Esophagus muscularis mucosa (tissue), 4 donors: Measurements from ENCODE around the gene FAM98C. TPM values are rescaled to one million over a fixed set of nuclear protein-coding genes. Genes with fewer than 3 reads are reported as not detected.
A peak's percentile ranks its signal among the peaks of the same experiment; 100 is the strongest.

Source experiments
- DNase-seq: peaks from one replicate; pipeline ENCODE4 v3.0.0-alpha.2; 2017; ENCODE audit errors: extremely low spot score
- H3K27ac ChIP-seq, 4 donors: fragments of 200-600 bp; sonication (generic); replicated peaks in 1 of 4; 1 replicate in 3 of 4; 2 replicates in 1 of 4; pipeline ENCODE4 v1.5.1; 2016 to 2019; ENCODE audit warnings: mild to moderate bottlenecking in 1 of 4
- H3K27me3 ChIP-seq, 4 donors: fragments of 200-600 bp; sonication (generic); one replicate each; pipeline versions ENCODE4 v1.5.1 to v1.6.0; 2016 to 2019
- H3K36me3 ChIP-seq, 4 donors: fragments of 200-600 bp; sonication (generic); one replicate each; pipeline ENCODE4 v1.5.1; 2016 to 2019
- H3K4me1 ChIP-seq, 4 donors: fragments of 200-600 bp; sonication (generic); one replicate each; pipeline ENCODE4 v1.5.1; 2016 to 2019
- H3K4me3 ChIP-seq, 4 donors: fragments of 200-600 bp; sonication (generic); 1 replicate in 2 of 4; 2 replicates in 2 of 4; pipeline ENCODE4 v1.5.1; 2016 to 2019; ENCODE audit warnings: mild to moderate bottlenecking in 4 of 4, moderate library complexity in 1 of 4
- H3K9me3 ChIP-seq, 4 donors: fragments of 200-600 bp; sonication (generic); 1 replicate in 3 of 4; 2 replicates in 1 of 4; pipeline ENCODE4 v1.5.1; 2016 to 2019
- EP300 ChIP-seq: sonication (generic); formaldehyde crosslinking; IDR thresholded peaks from one replicate; pipeline ENCODE4 v1.6.1; 2017; ENCODE audit warnings: antibody characterized with exemption
- POLR2A ChIP-seq: fragments of 450-650 bp; IDR thresholded peaks from one replicate; pipeline ENCODE4 v1.6.1; 2017; ENCODE audit warnings: antibody characterized with exemption, moderate library complexity, mild to moderate bottlenecking, low read depth
- POLR2AphosphoS5 ChIP-seq, 2 donors: sonication (generic); formaldehyde crosslinking; IDR thresholded peaks; one replicate each; pipeline ENCODE4 v1.6.1; 2017; ENCODE audit warnings: antibody characterized with exemption in 2 of 2
- WGBS: methylation state at CpG from one replicate; pipeline ENCODE4 v1.1.5; 2018; 5-methylcytosine and 5-hydroxymethylcytosine counted together
- intact Hi-C: fragments of 100-400 bp; cut with DNase I; formaldehyde crosslinking; loops from one replicate; pipeline ENCODE4 v1.15.1; 2023
- total RNA-seq, 4 donors: library from RNA; depleted of rRNA; stranded (reverse); fragments of >200 nt; gene quantifications; one replicate each; pipeline versions ENCODE4 v1.1.0 to v1.2.1, GENCODE V29; 2016
- TF ChIP-seq, protein P1 (sequence below), 3 experiments: fragments of 200-600 bp in 2 of 3; fragments of 450-650 bp in 1 of 3; sonication (generic) in 2 of 3; IDR thresholded peaks; one replicate each; pipeline ENCODE4 v1.5.1; 2017 to 2019; ENCODE audit warnings: antibody characterized with exemption in 3 of 3, mild to moderate bottlenecking in 2 of 3, moderate library complexity in 1 of 3

FAM98C gene
- total RNA-seq, 4 donors from 2014 or later: 16.2 to 22.0 (median 19.7) TPM

DNA sequence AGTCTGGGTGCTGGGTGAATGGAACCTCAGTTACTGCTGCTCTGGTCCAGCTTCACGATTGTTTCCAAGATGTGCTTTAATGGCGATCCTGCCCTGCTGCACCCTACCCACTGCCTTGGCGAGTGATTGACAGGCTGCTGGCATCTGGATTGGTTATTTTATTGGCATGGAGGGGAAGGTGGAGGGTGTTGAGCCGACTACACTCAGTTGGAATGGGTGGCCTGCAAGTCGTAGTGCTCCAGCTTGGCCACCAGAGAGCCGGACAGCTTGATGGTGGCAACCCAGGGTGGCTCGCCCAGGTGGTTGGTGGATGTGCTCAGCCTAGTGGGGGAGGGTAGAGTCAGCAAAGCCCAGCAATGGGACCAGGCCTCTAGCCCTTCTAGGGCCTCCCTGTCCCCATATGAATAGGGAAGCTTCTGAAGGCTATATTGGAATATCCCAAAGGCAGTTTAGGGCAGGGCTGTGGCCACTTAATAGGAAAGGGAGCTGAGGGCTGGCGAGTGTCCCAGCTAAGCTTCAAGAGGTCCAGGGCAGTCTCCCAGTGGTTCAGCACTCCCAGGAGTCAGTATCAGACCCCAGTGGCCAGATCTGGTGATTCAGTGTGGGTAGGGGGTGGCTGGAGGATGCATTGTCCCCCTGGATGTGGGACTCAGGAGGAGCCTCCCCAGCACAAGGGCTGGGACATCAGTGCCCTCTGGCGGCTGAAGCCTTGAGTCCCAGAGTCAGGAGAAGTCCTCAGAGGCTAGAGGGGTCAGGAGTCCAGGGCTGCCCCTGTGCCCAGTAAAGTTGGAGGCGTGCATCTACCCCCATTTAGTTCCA, 18.5 kb upstream of the FAM98C start:
- no peak for TF ChIP-seq POLR2AphosphoS5 (IDR thresholded peaks at IDR 0.05)
- TF ChIP-seq, protein P1, sequence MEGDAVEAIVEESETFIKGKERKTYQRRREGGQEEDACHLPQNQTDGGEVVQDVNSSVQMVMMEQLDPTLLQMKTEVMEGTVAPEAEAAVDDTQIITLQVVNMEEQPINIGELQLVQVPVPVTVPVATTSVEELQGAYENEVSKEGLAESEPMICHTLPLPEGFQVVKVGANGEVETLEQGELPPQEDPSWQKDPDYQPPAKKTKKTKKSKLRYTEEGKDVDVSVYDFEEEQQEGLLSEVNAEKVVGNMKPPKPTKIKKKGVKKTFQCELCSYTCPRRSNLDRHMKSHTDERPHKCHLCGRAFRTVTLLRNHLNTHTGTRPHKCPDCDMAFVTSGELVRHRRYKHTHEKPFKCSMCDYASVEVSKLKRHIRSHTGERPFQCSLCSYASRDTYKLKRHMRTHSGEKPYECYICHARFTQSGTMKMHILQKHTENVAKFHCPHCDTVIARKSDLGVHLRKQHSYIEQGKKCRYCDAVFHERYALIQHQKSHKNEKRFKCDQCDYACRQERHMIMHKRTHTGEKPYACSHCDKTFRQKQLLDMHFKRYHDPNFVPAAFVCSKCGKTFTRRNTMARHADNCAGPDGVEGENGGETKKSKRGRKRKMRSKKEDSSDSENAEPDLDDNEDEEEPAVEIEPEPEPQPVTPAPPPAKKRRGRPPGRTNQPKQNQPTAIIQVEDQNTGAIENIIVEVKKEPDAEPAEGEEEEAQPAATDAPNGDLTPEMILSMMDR (IDR thresholded peaks at IDR 0.05): no peak
- no peak for TF ChIP-seq POLR2A
- TF ChIP-seq EP300: no peak
- 89% methylated on average over 7 of the region's 10 CpGs for WGBS
- H3K4me3 ChIP-seq: no peak overlapping the region
- H3K4me1 ChIP-seq: peaks cover 33 to 39% (median 39%) of the 10 kb centered on the region in 4 donors
- peaks cover 38 to 71% (median 70%) of the 10 kb centered on the region in 4 donors for H3K36me3 ChIP-seq
- no peaks in the 10 kb centered on the region for H3K9me3 ChIP-seq
- DNase-seq: no peak
- peaks cover 0 to 80% (median 4%) of the 10 kb centered on the region in 4 donors for H3K27me3 ChIP-seq
- no peak overlapping the region for H3K27ac ChIP-seq
- intact Hi-C loops: no loop called here

DNA sequence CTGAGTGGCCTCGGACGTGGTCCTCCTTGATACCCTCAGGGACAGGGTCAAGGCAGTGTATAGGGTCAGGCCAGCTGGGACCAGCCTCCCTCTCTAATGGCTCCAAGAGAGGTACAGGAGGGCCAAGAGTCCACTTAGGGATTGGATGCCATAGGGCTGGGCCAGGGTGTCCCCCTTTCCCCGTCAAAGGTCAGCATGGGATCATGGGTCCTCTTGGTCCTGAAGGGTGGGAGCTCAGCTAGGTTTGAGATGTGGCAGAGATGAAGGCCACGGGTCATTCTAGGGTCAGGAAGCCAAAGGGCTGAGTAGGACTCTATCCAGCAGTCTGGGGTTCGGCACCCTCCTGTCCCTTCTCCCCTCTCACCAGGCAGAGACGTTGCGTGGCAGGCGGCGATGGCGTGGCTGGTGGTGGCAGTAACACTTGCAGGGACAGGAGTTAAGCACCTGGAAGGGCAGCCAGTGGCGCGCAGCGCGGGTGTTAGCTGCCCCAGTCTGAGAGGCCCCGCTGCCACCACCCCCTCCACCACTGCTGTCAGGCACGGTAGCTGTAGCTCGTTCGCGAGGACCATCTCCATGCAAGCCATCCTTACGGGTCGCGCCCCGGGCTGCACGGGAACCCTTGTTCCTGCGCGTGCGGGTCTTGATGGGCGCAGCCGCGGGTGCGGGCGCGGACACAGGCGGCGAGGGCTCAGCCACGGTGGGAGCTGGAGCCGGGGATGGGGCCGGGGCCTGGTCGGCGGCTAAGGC, 17.7 kb upstream of the FAM98C start:
- no peak overlapping the region for H3K4me3 ChIP-seq
- H3K27ac ChIP-seq: no peak overlapping the region
- WGBS: 77% methylated on average over 32 of the region's 40 CpGs
- TF ChIP-seq, protein P1 (IDR thresholded peaks at IDR 0.05): no peak
- TF ChIP-seq EP300: no peak
- peaks cover 0 to 80% (median 4%) of the 10 kb centered on the region in 4 donors for H3K27me3 ChIP-seq
- intact Hi-C loops: no loop called here
- H3K36me3 ChIP-seq: peaks cover 38 to 63% (median 62%) of the 10 kb centered on the region in 4 donors
- H3K4me1 ChIP-seq: peaks cover 33 to 46% (median 43%) of the 10 kb centered on the region in 4 donors
- DNase-seq: no peak
- H3K9me3 ChIP-seq: no peaks in the 10 kb centered on the region

DNA sequence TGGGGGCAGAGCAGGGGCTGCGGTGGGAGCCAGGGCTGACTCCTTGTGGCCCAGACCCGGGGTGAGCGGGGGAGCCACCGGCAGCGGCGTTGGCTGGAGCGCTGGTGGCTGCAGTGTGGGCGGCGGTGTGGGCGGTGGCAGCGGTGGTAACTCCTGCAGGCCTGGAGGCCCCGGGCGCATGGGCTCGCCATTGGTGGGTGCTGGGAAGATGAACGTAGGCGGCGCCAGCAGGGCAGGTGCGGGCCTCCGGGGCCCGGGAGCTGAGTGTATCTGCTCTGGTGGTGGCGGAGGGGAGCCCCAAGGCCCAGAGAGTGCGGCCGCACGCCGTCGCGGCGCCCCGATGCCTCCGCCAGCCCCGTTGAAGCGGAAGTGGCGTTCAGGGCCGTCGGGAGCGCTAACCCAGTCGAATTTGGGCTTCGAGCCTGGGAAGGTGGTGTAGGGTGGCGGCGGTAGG, 17.1 kb upstream of the FAM98C start:
- no peak for DNase-seq
- intact Hi-C loops: no loop called here
- H3K4me1 ChIP-seq: peaks cover 33 to 47% (median 43%) of the 10 kb centered on the region in 4 donors
- no peaks in the 10 kb centered on the region for H3K9me3 ChIP-seq
- TF ChIP-seq, protein P1 (IDR thresholded peaks at IDR 0.05): no peak
- peaks cover 34 to 57% (median 56%) of the 10 kb centered on the region in 4 donors for H3K36me3 ChIP-seq
- 69% methylated on average over 40 of the region's 40 CpGs for WGBS
- no peak overlapping the region for H3K4me3 ChIP-seq
- H3K27me3 ChIP-seq: peaks cover 0 to 80% (median 4%) of the 10 kb centered on the region in 4 donors
- H3K27ac ChIP-seq: no peak overlapping the region

DNA sequence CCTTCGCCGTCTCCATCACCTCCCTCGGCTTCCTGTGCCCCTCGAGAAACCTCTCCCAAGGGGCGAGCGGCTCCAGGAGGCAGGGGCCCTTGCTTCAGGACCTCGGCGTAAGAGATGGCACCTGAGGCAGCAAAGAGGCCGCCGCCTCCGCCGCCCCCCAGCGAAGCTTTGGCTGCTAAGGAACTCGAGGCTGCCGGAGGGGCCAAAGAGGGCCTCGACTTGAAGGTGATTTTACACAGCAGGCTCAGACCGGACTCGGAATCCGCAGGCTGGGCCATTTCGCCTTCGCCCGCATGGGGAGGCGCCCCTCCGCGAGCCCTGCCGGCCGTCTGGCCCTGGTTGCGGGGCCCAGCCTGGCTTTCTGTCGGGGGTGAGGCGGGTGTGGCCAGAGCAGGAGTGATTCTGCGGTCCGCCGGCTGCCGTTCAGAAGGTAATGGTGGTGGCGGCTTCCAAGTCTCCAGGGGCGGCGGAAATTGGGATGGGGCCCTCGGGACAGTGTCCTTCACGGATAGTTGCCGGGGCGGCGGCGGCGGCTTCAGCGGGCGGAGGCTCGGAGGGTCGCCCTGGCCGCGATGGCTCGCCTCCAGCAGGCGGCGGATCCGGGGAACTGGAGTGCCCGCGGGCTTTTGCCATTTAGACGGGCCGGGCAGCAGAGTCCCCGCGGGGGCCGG, 16.5 kb upstream of the FAM98C start:
- H3K9me3 ChIP-seq: no peaks in the 10 kb centered on the region
- intact Hi-C loops: no loop called here
- no peak for DNase-seq
- H3K36me3 ChIP-seq: peaks cover 28 to 51% (median 50%) of the 10 kb centered on the region in 4 donors
- no peak overlapping the region for H3K27ac ChIP-seq
- H3K4me1 ChIP-seq: peaks cover 33 to 47% (median 43%) of the 10 kb centered on the region in 4 donors
- TF ChIP-seq POLR2A (no peak), EP300 (no peak), POLR2AphosphoS5 (IDR thresholded peaks at IDR 0.05) (no peak)
- TF ChIP-seq, protein P1 (IDR thresholded peaks at IDR 0.05): no peak
- peaks cover 0 to 76% (median 4%) of the 10 kb centered on the region in 4 donors for H3K27me3 ChIP-seq
- WGBS: 46% methylated on average over 34 of the region's 61 CpGs
- H3K4me3 ChIP-seq: peak overlapping the region in 3 of 4 donors; percentile 58 to 72 (median 59)
